Muscle layer of duodenum (tissue), 2 donors: ENCODE measurements around the gene RAG2.
A peak's percentile ranks its signal among the peaks of the same experiment; 100 is the strongest.
"Not testable (repeated sequence)": the region's sequence is repeated elsewhere in the genome, so short reads cannot be mapped to it uniquely, and the experiment has no call there.

ENCODE experiments used
- H3K27ac ChIP-seq: one replicate; pipeline ENCODE4 v1.7.0; 2013; ENCODE audit warnings: mild to moderate bottlenecking, low read length
- H3K27me3 ChIP-seq: one replicate; pipeline ENCODE4 v1.7.0; 2013; ENCODE audit warnings: low read depth, mild to moderate bottlenecking, control low read depth, low read length
- H3K36me3 ChIP-seq, 2 donors: one replicate each; pipeline ENCODE4 v1.7.0; 2013; ENCODE audit warnings: low read length in 2 of 2, control low read depth in 1 of 2, mild to moderate bottlenecking in 1 of 2; ENCODE audit not compliant: insufficient read depth in 2 of 2, control insufficient read depth in 1 of 2
- H3K4me1 ChIP-seq, 2 donors: one replicate each; pipeline ENCODE4 v1.7.0; 2013; ENCODE audit warnings: low read length in 2 of 2, mild to moderate bottlenecking in 2 of 2, control low read depth in 1 of 2, moderate library complexity in 1 of 2; ENCODE audit not compliant: insufficient read depth in 2 of 2, control insufficient read depth in 1 of 2
- H3K4me3 ChIP-seq, 2 donors: one replicate each; pipeline ENCODE4 v1.7.0; 2013; ENCODE audit warnings: low read length in 2 of 2, low read depth in 1 of 2, mild to moderate bottlenecking in 1 of 2
- H3K9me3 ChIP-seq, 2 donors: one replicate each; pipeline ENCODE4 v1.7.0; 2013; ENCODE audit warnings: low read length in 2 of 2, control low read depth in 1 of 2, mild to moderate bottlenecking in 1 of 2; ENCODE audit not compliant: control insufficient read depth in 1 of 2
- donor health status: healthy.

Gene RAG2

DNA sequence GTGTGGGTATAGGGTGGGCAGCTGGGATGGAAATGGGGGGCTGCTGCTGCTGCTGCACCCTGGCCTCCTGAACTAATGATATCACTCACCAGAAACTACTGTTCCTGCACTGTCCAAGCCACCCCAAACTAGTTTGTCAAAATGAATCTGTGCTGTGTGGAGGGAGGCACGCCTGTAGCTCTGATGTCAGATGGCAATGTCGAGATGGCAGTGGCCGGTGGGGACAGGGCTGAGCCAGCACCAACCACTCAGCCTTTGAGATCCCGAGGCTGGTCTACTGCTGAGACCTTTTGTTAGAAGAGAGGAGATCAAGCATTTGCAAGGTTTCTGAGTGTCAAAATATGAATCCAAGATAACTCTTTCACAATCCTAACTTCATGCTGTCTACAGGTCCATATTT, 28.9 kb downstream of the RAG2 start:
- no peaks in the 10 kb centered on the region for H3K9me3 ChIP-seq
- no peaks in the 10 kb centered on the region for H3K27me3 ChIP-seq
- no peak overlapping the region for H3K27ac ChIP-seq
- H3K4me3 ChIP-seq: no peak overlapping the region
- H3K36me3 ChIP-seq: peaks cover 0 to 5% of the 10 kb centered on the region in 2 donors
- no peaks in the 10 kb centered on the region for H3K4me1 ChIP-seq

DNA sequence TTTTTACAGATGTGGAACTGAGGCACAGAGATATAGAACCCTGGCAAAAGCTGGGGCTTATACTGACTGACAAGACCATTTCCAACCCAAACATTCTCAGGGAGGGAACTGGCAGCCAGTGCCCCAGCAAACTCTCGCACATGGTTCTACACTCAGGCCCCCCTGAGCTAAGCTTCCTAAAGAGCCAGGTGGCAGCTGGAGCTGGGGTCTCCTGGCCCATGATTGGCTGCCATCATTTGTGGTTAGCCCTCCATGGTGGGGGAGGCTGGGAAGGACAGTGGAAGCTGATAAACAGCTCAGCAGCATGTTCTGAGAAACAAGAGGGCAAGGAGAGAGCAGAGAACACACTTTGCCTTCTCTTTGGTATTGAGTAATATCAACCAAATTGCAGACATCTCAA, 30.3 kb downstream of the RAG2 start, which contains the start of gene RAG1:
TSS of gene RAG1 (plus strand) at position 314 of the 400 bp plus-strand sequence. CDS start 5,298 bp downstream, outside the sequence.
- Histone ChIP-seq H3K36me3 (no peaks in the 10 kb centered on the region), H3K27ac (no peak within 1 kb of the TSS), H3K4me3 (no peak within 1 kb of the TSS), H3K9me3 (no peaks in the 10 kb centered on the region), H3K27me3 (no peaks in the 10 kb centered on the region), H3K4me1 (no peaks in the 10 kb centered on the region)

DNA sequence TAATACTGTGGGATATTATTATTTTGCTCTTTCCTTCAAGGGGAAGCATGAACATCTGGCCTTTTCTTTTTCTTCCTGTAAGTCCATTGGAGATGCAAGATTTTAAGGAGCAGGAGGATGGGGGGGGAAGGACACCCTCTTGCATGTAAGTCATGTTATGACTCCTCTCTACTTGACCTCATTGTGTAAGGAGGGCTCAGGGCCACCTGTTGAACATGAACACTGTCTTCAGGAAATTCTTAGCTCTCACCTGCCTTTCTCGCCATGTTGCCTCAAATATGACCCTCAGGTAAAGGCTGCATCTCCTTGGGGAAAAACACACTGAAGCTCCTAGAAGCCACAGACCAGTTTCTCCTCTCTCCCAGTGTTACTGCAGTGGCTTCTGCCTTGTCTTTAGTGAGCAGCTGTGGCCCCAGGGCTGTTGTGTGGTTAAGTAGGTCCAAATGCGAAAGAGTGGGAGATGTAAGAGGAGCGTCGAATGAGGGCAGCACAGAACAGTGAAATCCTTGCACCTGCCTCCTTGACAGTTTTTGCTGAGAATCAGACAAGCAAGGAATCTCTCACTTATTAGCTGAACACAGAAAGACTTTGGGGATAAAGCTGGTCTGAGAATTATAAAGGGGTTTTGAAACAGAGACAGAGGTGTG, 31.5 kb downstream of the RAG2 start:
- no peak overlapping the region for H3K4me3 ChIP-seq
- no peaks in the 10 kb centered on the region for H3K36me3 ChIP-seq
- no peaks in the 10 kb centered on the region for H3K9me3 ChIP-seq
- no peak overlapping the region for H3K27ac ChIP-seq
- no peaks in the 10 kb centered on the region for H3K4me1 ChIP-seq
- no peaks in the 10 kb centered on the region for H3K27me3 ChIP-seq

DNA sequence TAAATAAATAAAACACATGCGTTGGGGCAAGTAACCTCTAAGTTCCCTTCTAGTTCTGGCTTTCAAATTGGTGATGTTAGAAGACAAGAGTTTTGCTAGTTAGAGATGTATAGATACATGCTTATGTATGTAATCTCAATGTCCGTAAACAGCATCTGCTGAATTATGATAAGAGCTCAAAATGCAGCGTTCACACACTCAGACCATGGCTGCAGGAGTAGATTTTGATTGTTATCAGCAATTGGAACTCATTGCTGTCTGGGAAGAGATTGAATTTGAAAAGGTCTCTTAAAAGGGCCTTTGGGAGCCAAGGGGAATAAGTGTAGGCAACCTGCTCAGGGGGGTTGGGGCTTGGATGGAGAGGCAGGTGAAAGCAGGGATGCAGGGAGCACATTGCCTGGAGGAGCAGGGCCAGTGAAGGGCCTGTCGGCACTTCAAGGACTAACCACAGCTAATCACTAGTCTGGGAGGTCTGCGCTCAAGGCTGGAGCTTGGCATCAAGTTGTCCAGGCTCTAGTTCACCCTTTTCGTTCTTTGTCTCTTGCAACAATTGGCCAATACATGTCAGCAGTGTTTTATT, 32.9 kb downstream of the RAG2 start:
- Histone ChIP-seq H3K4me3 (peak overlapping the region; percentile 63 to 65), H3K36me3 (no peaks in the 10 kb centered on the region), H3K27ac (no peak overlapping the region), H3K4me1 (no peaks in the 10 kb centered on the region), H3K27me3 (no peaks in the 10 kb centered on the region), H3K9me3 (peaks cover under 1 to 1% of the 10 kb centered on the region in 2 donors)

DNA sequence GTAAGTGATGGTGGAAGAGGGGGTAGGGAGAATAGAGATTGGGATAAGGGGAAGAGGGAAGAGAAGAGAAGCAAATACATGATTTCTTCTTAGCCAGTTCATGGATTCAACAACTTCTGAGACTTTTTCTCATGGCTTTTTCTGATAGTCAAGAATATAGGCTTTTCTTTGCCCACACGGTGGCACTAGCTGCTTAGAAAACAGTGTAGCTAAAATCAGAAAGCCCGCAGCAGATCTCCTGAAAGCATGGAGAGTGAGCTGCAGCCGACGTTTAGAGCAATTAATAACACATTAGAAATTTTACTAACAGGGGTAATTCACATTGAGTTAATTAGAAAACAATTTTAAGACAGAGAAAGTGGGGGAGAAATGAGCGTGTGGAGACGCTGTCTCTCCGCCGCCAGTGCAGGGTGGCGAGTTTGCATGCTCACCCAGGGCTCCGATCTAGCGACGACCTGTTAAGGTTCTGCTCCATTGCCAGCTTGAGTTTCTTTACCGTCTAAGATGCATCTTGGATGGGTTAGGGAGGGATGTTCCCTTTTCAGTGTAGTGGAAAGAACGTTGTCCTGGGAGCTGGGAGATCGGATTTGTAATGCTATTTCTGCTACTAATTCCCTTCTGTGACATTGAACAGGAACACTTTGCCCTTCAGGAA, 33.5 kb downstream of the RAG2 start:
- H3K9me3 ChIP-seq: peaks cover 3 to 5% of the 10 kb centered on the region in 2 donors
- no peaks in the 10 kb centered on the region for H3K4me1 ChIP-seq
- no peaks in the 10 kb centered on the region for H3K36me3 ChIP-seq
- H3K27ac ChIP-seq: no peak overlapping the region
- H3K4me3 ChIP-seq: peak overlapping the region; percentile 63 to 65
- H3K27me3 ChIP-seq: no peaks in the 10 kb centered on the region

DNA sequence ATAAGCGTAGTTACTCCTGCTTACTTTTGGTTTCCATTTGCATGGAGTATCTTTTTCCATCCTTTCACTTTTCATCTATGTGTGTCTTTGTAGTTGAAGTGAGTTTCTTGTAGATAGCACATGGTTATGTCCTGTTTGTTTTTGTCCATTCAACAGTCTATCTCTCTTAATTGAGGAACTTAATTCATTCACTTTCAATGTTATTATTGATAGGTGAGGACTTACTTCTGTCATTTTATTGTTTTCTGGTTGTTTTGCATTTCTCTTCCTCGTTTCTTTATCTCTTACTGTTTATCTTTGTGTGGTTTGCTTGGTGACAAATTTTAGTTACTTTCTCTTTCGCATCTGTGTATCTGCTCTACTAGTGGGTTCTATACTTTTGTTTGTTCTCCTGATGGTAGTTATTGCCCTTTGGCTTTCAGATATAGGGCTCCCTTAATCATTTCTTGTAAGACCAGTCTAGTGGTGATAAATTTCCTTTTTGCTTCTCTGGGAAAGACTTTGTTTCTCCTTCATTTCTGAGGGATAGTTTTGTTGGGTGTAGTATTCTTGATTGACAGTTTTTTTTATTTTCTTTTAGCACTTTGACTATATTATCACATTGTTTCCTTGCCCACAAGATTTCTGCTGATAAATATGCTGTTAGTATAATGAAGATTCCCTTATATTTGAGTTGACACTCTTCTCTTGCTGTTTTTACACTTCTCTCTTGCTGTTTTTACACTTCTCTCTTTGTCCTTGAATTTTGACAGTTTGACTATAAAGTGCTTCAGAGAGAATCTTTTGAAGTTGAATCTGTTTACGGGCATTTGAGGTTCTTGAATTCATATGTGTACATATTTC, 39.2 kb downstream of the RAG2 start:
- no peak overlapping the region for H3K27ac ChIP-seq
- H3K9me3 ChIP-seq: peaks cover 5 to 6% of the 10 kb centered on the region in 2 donors
- peak overlapping the region in 1 of 2 donors; percentile 2 for H3K4me3 ChIP-seq
- H3K36me3 ChIP-seq: no peaks in the 10 kb centered on the region
- no peaks in the 10 kb centered on the region for H3K4me1 ChIP-seq
- H3K27me3 ChIP-seq: no peaks in the 10 kb centered on the region

DNA sequence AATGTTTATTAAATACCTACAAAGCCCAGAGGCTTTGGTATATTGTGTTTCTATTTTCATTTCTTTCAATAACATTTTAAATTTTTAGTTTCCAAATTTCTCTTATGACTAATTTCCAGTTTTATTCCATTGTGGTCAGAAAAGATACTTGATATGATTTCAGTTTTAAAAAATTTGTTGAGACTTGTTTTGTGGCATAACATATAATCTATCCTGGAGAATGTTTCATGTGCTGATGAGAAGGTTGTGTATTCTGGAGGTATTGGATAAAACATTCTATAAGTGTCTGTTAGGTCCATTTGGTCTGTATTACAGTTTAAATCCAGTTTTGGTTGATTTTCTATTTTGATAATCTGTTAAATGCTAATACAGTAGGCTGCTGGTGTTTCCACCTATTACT, 40.0 kb downstream of the RAG2 start:
- Histone ChIP-seq H3K27ac (no peak overlapping the region), H3K36me3 (no peaks in the 10 kb centered on the region), H3K27me3 (no peaks in the 10 kb centered on the region), H3K4me3 (no peak overlapping the region), H3K9me3 (peaks cover 5 to 6% of the 10 kb centered on the region in 2 donors), H3K4me1 (no peaks in the 10 kb centered on the region)

DNA sequence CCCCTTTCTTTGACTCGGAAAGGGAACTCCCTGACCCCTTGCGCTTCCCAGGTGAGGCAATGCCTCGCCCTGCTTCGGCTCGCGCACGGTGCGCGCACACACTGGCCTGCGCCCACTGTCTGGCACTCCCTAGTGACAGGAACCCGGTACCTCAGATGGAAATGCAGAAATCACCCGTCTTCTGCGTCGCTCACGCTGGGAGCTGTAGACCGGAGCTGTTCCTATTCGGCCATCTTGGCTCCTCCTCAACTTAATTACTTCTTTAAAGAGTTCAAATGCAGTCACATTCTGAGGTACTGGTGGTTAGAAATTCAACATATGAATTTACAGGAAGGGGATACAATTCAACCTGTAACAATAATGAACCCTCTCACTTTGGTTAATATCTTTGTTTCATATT, 40.6 kb downstream of the RAG2 start:
- not testable (repeated sequence) for H3K4me3 ChIP-seq, H3K27me3 ChIP-seq, H3K27ac ChIP-seq, H3K9me3 ChIP-seq, H3K36me3 ChIP-seq, H3K4me1 ChIP-seq

DNA sequence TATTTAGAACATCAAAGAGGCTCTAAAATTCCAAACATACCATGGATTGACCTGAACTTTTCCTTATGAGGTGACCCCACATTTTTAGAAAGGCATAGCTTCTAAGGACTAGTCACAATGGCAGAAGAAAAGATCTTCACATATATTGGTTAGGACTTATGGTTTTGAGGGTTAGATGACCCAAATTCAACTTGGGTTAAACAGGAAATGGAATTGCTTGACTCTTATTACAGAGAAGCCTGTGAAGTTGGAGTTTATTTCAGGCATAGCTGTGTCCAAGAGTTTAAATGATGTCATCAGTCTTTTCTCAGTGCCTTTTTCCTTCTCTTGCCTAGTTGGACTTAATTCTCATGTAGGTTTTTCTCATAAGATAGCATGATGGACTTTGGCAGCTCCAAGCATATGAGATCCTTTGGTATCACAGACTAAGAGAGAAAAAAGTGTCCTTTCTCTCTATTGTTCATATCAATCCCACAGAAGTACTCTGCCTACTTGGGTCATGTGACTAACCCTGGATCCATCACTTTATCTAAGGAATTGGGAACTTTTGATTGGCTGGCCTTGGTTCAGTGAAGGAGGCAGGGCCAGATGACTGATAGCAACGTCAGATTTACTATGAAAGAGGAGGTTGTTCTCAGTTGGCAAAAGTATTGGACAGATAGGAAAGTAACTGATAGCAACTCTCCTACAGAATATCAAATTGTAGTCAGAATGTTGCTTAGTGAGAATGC, 47.5 kb downstream of the RAG2 start:
- Histone ChIP-seq H3K4me1 (no peaks in the 10 kb centered on the region), H3K27ac (no peak overlapping the region), H3K4me3 (no peak overlapping the region), H3K27me3 (no peaks in the 10 kb centered on the region), H3K36me3 (no peaks in the 10 kb centered on the region), H3K9me3 (peaks cover 0 to 2% of the 10 kb centered on the region in 2 donors)
